Astrocyte (in vitro differentiated cells and primary cell): ENCODE measurements around the gene ZKSCAN7.
"Not testable (repeated sequence)": the region's sequence is repeated elsewhere in the genome, so short reads cannot be mapped to it uniquely, and the experiment has no call there.

ENCODE experiments used
- EZH2 ChIP-seq: IDR thresholded peaks from 2 replicates; pipeline ENCODE4 v1.6.1; 2012; ENCODE audit warnings: mild to moderate bottlenecking, low read length, inconsistent platforms; ENCODE audit not compliant: insufficient read depth
- TF ChIP-seq, protein P1 (sequence below): IDR thresholded peaks from 2 replicates; pipeline ENCODE4 v1.5.1; 2011; ENCODE audit warnings: low read depth, mild to moderate bottlenecking, inconsistent platforms, low read length, moderate library complexity; ENCODE audit not compliant: insufficient read depth

DNA sequence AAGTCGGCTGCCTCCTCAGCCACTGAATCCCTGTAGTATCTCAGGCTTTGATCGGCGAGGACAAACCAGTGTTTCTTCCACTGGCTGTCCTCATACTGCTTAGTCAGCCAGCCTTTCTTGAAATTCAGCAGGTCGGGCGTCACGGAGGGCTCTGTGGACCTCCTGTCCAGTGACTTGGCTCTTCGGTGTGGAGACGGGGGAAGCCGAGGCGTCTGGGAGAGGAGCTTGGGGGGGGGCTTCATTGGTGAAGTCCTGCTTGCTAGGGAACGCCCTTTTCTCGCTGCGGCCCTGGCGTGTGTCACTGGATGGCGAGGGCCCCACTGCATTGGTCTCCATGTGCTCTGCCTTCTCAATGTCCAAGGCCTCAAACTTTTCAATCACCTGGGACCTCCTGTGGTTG, 24.8 kb downstream of the ZKSCAN7 start:
- TF ChIP-seq, protein P1, sequence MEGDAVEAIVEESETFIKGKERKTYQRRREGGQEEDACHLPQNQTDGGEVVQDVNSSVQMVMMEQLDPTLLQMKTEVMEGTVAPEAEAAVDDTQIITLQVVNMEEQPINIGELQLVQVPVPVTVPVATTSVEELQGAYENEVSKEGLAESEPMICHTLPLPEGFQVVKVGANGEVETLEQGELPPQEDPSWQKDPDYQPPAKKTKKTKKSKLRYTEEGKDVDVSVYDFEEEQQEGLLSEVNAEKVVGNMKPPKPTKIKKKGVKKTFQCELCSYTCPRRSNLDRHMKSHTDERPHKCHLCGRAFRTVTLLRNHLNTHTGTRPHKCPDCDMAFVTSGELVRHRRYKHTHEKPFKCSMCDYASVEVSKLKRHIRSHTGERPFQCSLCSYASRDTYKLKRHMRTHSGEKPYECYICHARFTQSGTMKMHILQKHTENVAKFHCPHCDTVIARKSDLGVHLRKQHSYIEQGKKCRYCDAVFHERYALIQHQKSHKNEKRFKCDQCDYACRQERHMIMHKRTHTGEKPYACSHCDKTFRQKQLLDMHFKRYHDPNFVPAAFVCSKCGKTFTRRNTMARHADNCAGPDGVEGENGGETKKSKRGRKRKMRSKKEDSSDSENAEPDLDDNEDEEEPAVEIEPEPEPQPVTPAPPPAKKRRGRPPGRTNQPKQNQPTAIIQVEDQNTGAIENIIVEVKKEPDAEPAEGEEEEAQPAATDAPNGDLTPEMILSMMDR, result not testable (repeated sequence)
- not testable (repeated sequence) for TF ChIP-seq EZH2
